Sigmoid colon (tissue), 7 donors: ENCODE measurements around the gene PLEKHD1. TPM values are rescaled to one million over a fixed set of nuclear protein-coding genes. Genes with fewer than 3 reads are reported as not detected.
A peak's percentile ranks its signal among the peaks of the same experiment; 100 is the strongest.

Experiments
- DNase-seq: peaks from one replicate; pipeline ENCODE4 v3.0.0-alpha.2; 2019
- H3K27ac ChIP-seq, 4 donors: fragments of 200-600 bp; sonication (generic); one replicate each; pipeline ENCODE4 v1.5.1; 2016 to 2019; ENCODE audit warnings: mild to moderate bottlenecking in 1 of 4
- H3K27me3 ChIP-seq, 3 donors: fragments of 200-600 bp; sonication (generic); one replicate each; pipeline ENCODE4 v1.5.1; 2019; ENCODE audit warnings: mild to moderate bottlenecking in 1 of 3
- H3K36me3 ChIP-seq, 4 donors: fragments of 200-600 bp; sonication (generic); one replicate each; pipeline ENCODE4 v1.5.1; 2016 to 2019
- H3K4me1 ChIP-seq, 4 donors: fragments of 200-600 bp; sonication (generic); one replicate each; pipeline ENCODE4 v1.5.1; 2017 to 2019
- H3K4me3 ChIP-seq, 4 donors: fragments of 200-600 bp; sonication (generic); one replicate each; pipeline ENCODE4 v1.5.1; 2017 to 2019; ENCODE audit warnings: mild to moderate bottlenecking in 2 of 4, moderate library complexity in 1 of 4
- H3K9me3 ChIP-seq, 4 donors: fragments of 200-600 bp in 3 of 4; sonication (generic) in 3 of 4; one replicate each; pipeline versions ENCODE4 v1.5.1 to v1.6.1; 2013 to 2019
- EP300 ChIP-seq, 4 donors: sonication (generic); formaldehyde crosslinking; IDR thresholded peaks; one replicate each; pipeline ENCODE4 v1.6.1; 2017; ENCODE audit warnings: antibody characterized with exemption in 4 of 4
- POLR2A ChIP-seq, 2 donors: fragments of 450-650 bp; IDR thresholded peaks; one replicate each; pipeline ENCODE4 v1.6.1; 2016; ENCODE audit warnings: antibody characterized with exemption in 2 of 2, mild to moderate bottlenecking in 2 of 2, moderate library complexity in 2 of 2
- POLR2AphosphoS5 ChIP-seq, 4 donors: sonication (generic); formaldehyde crosslinking; IDR thresholded peaks; one replicate each; pipeline ENCODE4 v1.6.1; 2017; ENCODE audit warnings: antibody characterized with exemption in 4 of 4
- WGBS, 2 donors: extraction: QIAGEN DNeasy Blood & Tissue Kit; methylation state at CpG; one replicate each; pipeline ENCODE4 v1.1.7; 2013; 5-methylcytosine and 5-hydroxymethylcytosine counted together
- intact Hi-C: fragments of 100-400 bp; cut with DNase I; formaldehyde crosslinking; loops from one replicate; pipeline ENCODE4 v1.15.1; 2023
- polyA plus RNA-seq, 3 donors: library from polyadenylated mRNA; stranded (reverse); fragments of 200-250 nt; gene quantifications; one replicate each; pipeline ENCODE4 v1.2.3, GENCODE V29; 2013
- total RNA-seq, 4 donors: library from RNA; depleted of rRNA; stranded (reverse); fragments of >200 nt; gene quantifications; one replicate each; pipeline ENCODE4 v1.1.0, GENCODE V29; 2016
- TF ChIP-seq, protein P1 (sequence below), 4 experiments: fragments of 450-650 bp in 3 of 4; fragments of 200-600 bp in 1 of 4; IDR thresholded peaks; one replicate each; pipeline ENCODE4 v1.5.1; 2016 to 2019; ENCODE audit warnings: antibody characterized with exemption in 4 of 4, mild to moderate bottlenecking in 3 of 4, moderate library complexity in 2 of 4
- donor health status: healthy with polysubstance abuse.
- donor health status: Bipolar disorder and iron deficiency.
- donor health status: healthy.

Gene PLEKHD1
- under 1 TPM in 3 of 4 donors, not detected in 1; under 0.01 to 0.55 (median 0.16) TPM for total RNA-seq
- under 1 TPM in 2 of 3 donors, not detected in 1; under 0.01 to 0.06 TPM for polyA plus RNA-seq

DNA sequence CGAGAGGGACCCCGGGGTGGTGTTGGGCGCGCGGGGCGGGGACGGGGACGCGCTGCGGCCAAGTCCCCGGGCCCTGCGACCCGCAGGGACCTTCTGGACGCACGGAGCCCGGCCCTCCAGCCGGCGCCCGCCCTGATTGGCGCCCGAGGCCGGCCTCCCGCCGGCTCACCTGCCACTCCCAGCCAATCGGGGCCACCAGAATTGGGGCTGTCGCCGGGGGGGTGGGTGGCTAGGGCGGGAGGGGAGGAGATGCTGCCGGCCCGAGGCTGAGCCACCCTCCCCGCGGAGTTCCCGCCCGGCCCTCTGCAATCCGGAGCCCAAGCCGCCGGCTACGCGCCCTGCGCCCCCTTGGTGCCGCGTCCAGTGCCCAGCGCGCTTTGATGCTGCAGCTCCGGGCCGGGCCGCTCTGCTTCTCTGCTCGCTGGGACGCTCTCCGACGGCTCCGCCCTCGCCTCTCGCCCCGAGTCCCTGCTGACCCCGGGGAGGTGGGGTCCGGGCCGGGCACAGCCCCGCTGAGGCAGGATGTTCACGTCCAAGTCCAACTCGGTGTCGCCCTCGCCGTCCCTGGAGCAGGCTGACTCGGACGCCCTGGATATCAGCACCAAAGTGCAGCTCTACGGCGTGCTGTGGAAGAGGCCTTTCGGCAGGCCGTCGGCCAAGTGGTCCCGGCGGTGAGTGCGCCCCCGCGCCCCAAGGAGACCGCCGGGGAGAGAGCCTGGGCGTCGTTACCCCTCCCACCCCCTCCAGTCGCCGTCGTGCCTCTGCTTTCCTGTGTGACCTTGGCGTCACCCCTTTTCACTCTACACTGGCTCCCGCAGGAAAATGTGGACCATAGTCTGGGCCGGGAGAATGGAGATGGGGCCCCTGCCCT is at the start of gene PLEKHD1:
TSS of gene PLEKHD1 (plus strand) at position 285 of the 871 bp plus-strand sequence. CDS start at position 523, 238 bp downstream.
- intact Hi-C loops, result no loop called here
- H3K4me1 ChIP-seq, result peaks cover 0 to 19% (median 18%) of the 10 kb centered on the region in 4 donors
- TF ChIP-seq POLR2A (IDR thresholded peaks at IDR 0.05), result no peak
- no peak for TF ChIP-seq POLR2AphosphoS5 (IDR thresholded peaks at IDR 0.05)
- TF ChIP-seq, protein P1, sequence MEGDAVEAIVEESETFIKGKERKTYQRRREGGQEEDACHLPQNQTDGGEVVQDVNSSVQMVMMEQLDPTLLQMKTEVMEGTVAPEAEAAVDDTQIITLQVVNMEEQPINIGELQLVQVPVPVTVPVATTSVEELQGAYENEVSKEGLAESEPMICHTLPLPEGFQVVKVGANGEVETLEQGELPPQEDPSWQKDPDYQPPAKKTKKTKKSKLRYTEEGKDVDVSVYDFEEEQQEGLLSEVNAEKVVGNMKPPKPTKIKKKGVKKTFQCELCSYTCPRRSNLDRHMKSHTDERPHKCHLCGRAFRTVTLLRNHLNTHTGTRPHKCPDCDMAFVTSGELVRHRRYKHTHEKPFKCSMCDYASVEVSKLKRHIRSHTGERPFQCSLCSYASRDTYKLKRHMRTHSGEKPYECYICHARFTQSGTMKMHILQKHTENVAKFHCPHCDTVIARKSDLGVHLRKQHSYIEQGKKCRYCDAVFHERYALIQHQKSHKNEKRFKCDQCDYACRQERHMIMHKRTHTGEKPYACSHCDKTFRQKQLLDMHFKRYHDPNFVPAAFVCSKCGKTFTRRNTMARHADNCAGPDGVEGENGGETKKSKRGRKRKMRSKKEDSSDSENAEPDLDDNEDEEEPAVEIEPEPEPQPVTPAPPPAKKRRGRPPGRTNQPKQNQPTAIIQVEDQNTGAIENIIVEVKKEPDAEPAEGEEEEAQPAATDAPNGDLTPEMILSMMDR (IDR thresholded peaks at IDR 0.05), result no peak
- no peak for TF ChIP-seq EP300 (IDR thresholded peaks at IDR 0.05)
- WGBS, 2 donors, result 2 to 3% methylated on average over 86 of the region's 86 CpGs
- H3K4me3 ChIP-seq, result peak within 1 kb of the TSS in 3 of 4 donors; percentile 19 to 43 (median 43)
- H3K27ac ChIP-seq, result no peak within 1 kb of the TSS
- peaks cover 14 to 57% (median 46%) of the 10 kb centered on the region in 3 donors for H3K27me3 ChIP-seq
- H3K9me3 ChIP-seq, result no peaks in the 10 kb centered on the region
- H3K36me3 ChIP-seq, result no peaks in the 10 kb centered on the region
- DNase-seq, result no peak

DNA sequence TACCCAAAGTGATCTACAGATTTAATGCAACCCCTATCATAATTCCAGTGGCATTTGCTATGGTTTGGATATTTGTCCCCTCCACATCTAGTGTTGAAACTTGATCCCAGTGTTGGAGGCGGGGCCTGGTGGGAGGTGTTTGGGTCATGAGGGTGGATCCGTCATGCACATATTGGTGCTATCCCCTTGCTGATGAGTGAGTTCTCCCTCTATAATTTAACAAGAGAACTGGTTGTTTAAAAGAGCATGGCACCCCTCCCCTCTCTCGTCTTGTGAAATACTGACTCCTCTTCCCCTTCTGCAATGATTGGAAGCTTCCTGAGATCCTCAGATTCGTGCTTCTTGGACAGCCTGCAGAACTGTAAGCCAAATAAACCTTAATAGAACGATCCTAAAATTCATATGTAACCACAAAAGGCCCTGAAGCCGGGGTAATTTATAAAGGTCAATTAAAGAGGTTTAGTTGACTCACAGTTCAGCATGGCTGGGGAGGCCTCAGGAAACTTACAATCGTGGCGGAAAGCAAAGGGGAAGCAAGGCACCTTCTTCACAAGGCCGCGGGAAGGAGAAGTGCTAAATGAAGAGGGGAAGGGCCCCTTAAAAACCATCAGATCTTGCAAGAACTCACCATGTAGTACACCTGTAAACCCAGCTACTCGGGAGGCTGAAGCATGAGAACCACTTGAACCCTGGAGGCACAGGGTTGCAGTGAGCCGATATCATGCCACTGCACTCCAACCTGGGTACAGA is 44.8 kb upstream of the PLEKHD1 start:
- TF ChIP-seq EP300 (IDR thresholded peaks at IDR 0.05), result no peak
- TF ChIP-seq, protein P1 (IDR thresholded peaks at IDR 0.05), result no peak
- no peak for TF ChIP-seq POLR2A (IDR thresholded peaks at IDR 0.05)
- TF ChIP-seq POLR2AphosphoS5 (IDR thresholded peaks at IDR 0.05), result no peak
- intact Hi-C loops, result no loop called here
- H3K27me3 ChIP-seq, result no peaks in the 10 kb centered on the region
- no peak for DNase-seq
- 92 to 94% methylated on average over 12 of the region's 12 CpGs for WGBS, 2 donors
- H3K27ac ChIP-seq, result no peak overlapping the region
- H3K9me3 ChIP-seq, result no peaks in the 10 kb centered on the region
- H3K4me3 ChIP-seq, result no peak overlapping the region
- no peaks in the 10 kb centered on the region for H3K4me1 ChIP-seq
- peaks cover 0 to 7% (median 0%) of the 10 kb centered on the region in 4 donors for H3K36me3 ChIP-seq

GRCh38 chr14:69441948-69442347 is 42.6 kb upstream of the PLEKHD1 start:
- no peaks in the 10 kb centered on the region for H3K9me3 ChIP-seq
- TF ChIP-seq EP300 (IDR thresholded peaks at IDR 0.05) (no peak), POLR2AphosphoS5 (IDR thresholded peaks at IDR 0.05) (no peak), POLR2A (IDR thresholded peaks at IDR 0.05) (no peak)
- TF ChIP-seq, protein P1 (IDR thresholded peaks at IDR 0.05), result no peak
- DNase-seq, result no peak
- H3K4me1 ChIP-seq, result no peaks in the 10 kb centered on the region
- 73 to 86% methylated on average over 5 of the region's 5 CpGs for WGBS, 2 donors
- H3K27ac ChIP-seq, result no peak overlapping the region
- intact Hi-C loops, result no loop called here
- H3K4me3 ChIP-seq, result no peak overlapping the region
- no peaks in the 10 kb centered on the region for H3K27me3 ChIP-seq
- peaks cover 0 to 7% (median 0%) of the 10 kb centered on the region in 4 donors for H3K36me3 ChIP-seq

GRCh38 chr14:69443296-69443805 is 41.2 kb upstream of the PLEKHD1 start:
- Histone ChIP-seq H3K9me3 (no peaks in the 10 kb centered on the region), H3K27ac (no peak overlapping the region), H3K36me3 (peaks cover 0 to 7% (median 0%) of the 10 kb centered on the region in 4 donors), H3K4me3 (no peak overlapping the region), H3K27me3 (no peaks in the 10 kb centered on the region), H3K4me1 (no peaks in the 10 kb centered on the region)
- 97% methylated on average over 5 of the region's 5 CpGs for WGBS, 2 donors
- intact Hi-C loops, result no loop called here
- TF ChIP-seq, protein P1 (IDR thresholded peaks at IDR 0.05), result no peak
- TF ChIP-seq EP300 (IDR thresholded peaks at IDR 0.05) (no peak), POLR2AphosphoS5 (IDR thresholded peaks at IDR 0.05) (no peak), POLR2A (IDR thresholded peaks at IDR 0.05) (no peak)
- DNase-seq, result no peak
